Neural cell (in vitro differentiated cells): ENCODE data around the gene PGBD1.
"Not testable (repeated sequence)": the region's sequence is repeated elsewhere in the genome, so short reads cannot be mapped to it uniquely, and the experiment has no call there.

Source experiments
- EP300 ChIP-seq: fragments of 450-650 bp; conservative IDR thresholded peaks from 2 replicates; pipeline ENCODE4 v1.6.1; 2014; ENCODE audit warnings: antibody characterized with exemption, mild to moderate bottlenecking, moderate library complexity; ENCODE audit not compliant: poor library complexity, severe bottlenecking
- EZH2 ChIP-seq: fragments of 200-600, 300-800 bp; shearing (Covaris generic), sonication (generic); IDR thresholded peaks from 2 replicates; pipeline ENCODE4 v1.6.1; 2014; ENCODE audit warnings: antibody characterized with exemption, low read length, borderline replicate concordance, mild to moderate bottlenecking; ENCODE audit not compliant: insufficient read depth, poor library complexity, severe bottlenecking
- RAD21 ChIP-seq: fragments of 450-650 bp; conservative IDR thresholded peaks from 2 replicates; pipeline ENCODE4 v1.6.1; 2014; ENCODE audit warnings: antibody characterized with exemption, mild to moderate bottlenecking, moderate library complexity
- TAF1 ChIP-seq: IDR thresholded peaks from 2 replicates; pipeline ENCODE4 v1.6.1; 2012; ENCODE audit warnings: low read depth
- TF ChIP-seq, protein P1 (sequence below): fragments of 450-650 bp; IDR thresholded peaks from 2 replicates; pipeline ENCODE4 v1.5.1; 2014; ENCODE audit warnings: antibody characterized with exemption, mild to moderate bottlenecking, moderate library complexity; ENCODE audit not compliant: poor library complexity, severe bottlenecking

DNA sequence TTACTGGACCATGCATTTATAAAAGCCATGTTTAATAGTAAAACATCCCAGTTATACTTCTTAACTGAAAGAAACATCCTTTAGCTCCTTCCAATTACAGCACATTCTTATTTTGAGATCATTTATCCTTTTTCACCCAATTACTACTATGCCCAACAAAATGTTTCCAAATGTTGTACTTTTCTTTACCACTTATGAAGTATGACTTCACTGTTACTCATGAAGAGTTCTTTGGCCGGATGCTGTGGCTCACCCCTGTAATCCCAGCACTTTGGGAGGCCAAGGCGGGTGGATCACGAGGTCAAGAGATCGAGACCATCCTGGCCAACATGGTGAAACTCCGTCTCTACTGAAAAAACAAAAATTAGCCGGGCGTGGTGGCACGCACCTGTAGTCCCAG is 36.5 kb downstream of the PGBD1 start:
- TF ChIP-seq EZH2, RAD21, TAF1, EP300: not testable (repeated sequence)
- TF ChIP-seq, protein P1, sequence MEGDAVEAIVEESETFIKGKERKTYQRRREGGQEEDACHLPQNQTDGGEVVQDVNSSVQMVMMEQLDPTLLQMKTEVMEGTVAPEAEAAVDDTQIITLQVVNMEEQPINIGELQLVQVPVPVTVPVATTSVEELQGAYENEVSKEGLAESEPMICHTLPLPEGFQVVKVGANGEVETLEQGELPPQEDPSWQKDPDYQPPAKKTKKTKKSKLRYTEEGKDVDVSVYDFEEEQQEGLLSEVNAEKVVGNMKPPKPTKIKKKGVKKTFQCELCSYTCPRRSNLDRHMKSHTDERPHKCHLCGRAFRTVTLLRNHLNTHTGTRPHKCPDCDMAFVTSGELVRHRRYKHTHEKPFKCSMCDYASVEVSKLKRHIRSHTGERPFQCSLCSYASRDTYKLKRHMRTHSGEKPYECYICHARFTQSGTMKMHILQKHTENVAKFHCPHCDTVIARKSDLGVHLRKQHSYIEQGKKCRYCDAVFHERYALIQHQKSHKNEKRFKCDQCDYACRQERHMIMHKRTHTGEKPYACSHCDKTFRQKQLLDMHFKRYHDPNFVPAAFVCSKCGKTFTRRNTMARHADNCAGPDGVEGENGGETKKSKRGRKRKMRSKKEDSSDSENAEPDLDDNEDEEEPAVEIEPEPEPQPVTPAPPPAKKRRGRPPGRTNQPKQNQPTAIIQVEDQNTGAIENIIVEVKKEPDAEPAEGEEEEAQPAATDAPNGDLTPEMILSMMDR, result not testable (repeated sequence)
